Sciatic nerve (tissue), 2 donors: ENCODE data around the gene SCP2. TPM values are rescaled to one million over a fixed set of nuclear protein-coding genes. Genes with fewer than 3 reads are reported as not detected.

Source experiments
- ATAC-seq: fragments of 200-7000 bp; cut with Tn5 transposase; one replicate; pipeline ENCODE4 v1.9.1; 2020; ENCODE audit warnings: mild to moderate bottlenecking, moderate library complexity
- DNase-seq: peaks from one replicate; pipeline ENCODE4 v3.0.0-alpha.2; 2020; ENCODE audit warnings: low spot score
- intact Hi-C: fragments of 100-400 bp; cut with DNase I; formaldehyde crosslinking; loops from one replicate; pipeline ENCODE4 v1.14.2; 2022
- total RNA-seq: library from RNA; stranded (reverse); fragmentation: NEBNext Ultra II Directional; extraction: Animal tissue kit (Norgen Biotek cat#: 25700); gene quantifications from one replicate; pipeline ENCODE4 v1.2.1, GENCODE V29; 2021
- donor health status: DM: no; HTN: no; CAD: no.
- donor health status: DM: no; HTN: no; CAD: no.

The SCP2 gene
- total RNA-seq, 1 donor from 2014 or later, result 109 TPM

DNA sequence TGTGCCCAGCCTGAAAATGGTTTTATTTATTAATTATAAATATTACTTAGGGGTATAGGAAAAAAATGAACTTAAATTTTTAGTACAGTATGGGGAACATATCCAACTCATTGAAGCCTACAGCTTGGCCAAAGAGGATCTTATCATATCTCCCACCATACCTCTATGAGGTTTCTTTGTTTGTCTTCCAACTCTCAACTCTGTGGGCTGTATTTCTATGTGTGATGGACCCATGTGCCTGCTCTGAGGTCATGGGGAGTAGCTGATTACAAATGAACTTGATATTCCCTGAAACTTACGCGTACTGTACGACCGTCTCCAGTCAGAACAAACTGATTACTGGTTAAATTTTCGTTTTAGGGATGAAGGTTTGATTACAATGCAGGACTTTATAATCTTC lies 93.5 kb downstream of the SCP2 start:
- ATAC-seq, result no peak
- intact Hi-C loops, result no loop called here
- DNase-seq, result no peak

DNA sequence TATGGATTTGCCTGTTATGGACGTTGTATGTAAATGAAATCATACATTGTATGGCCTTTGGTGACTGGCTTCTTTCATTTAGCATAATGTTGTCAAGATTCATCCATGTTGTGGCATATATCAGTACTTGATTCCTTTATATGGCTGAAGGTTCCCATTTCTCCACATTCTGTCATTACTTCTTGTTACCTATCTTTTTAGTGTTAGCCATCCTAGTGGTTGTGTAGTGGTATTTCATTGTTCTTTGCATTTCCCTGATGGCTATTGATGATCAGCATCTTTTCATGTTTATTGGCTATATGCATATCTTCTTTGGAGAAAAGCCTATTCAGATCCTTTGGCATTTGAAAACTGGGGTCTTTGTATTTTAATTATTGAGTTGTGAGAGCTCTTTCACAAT lies 95.1 kb downstream of the SCP2 start:
- ATAC-seq (no peak), DNase-seq (no peak)
- intact Hi-C loops, result no loop called here

DNA sequence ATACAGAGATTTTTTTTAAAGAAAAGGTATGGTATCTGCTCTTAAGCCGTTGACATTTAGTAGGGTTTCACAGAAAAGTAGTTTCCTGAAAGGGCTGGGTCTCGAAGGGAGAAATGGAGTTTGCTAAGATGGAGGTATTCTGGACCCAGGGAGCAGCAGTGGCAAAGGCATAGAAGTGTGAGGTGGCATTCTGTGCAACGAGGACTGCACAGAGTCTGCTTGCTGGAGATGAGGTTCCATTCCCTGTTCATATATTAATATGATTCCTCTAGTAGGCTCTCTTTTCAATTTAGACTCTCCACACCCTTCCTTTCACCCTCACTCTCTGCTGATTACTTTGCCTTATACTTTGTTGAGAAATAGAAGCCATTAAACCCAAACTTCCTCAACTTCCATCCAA lies 96.5 kb downstream of the SCP2 start:
- DNase-seq, result no peak
- intact Hi-C loops, result no loop called here
- no peak for ATAC-seq

DNA sequence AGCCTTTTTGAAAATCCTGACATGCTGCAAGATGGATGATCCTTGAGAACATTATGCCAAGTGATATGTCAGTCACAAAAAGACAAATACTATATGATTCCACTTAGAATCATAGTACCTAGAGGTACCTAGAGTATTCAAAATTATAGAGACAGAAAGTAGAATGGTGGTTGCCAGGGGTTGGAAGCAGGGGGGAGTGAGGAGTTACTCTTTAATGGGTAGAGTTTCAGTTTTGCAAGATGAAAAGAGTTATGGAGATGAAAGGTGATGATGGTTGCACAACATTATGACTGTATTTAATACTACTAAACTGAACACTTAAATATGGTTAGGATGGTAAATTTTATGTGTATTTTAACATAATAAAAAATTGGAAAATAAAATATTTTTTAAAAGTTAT lies 97.0 kb downstream of the SCP2 start:
- intact Hi-C loops, result no loop called here
- no peak for DNase-seq
- no peak for ATAC-seq

DNA sequence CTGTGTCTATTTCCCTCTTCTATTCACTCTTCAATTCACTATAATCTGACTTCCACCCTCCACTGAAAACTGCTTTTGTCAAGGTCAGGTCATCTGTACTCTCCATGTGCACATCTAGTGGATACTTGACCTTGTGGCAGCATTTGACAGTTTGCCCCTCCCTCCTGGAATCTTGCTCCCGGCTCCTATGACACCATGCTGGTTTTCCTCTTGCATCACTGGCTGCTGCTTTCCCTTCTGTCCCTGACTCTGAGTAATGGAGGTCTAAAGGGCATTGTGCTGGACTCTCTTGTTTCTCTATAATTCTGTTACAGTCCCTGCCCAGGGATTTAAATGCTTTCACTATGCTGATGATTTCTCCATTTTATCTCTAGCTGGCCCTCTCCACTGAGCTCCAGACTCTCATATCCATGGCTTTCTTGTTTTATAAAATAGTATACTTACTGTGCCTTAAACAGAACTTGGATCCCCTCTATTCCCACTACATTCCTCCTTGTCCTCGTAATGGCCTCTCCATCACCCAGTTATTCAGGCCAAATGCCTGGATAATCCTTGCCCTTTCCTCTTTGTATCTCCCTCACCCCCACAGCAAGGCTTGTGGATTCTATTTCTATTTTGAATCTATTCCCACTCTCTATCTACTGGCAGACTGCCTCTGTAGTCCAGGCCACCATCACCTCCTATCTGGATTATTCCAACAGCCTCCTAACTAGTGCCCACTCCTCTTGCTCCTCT lies 98.1 kb downstream of the SCP2 start:
- intact Hi-C loops, result no loop called here
- ATAC-seq (peak; percentile 97), DNase-seq (peak; percentile 72)

DNA sequence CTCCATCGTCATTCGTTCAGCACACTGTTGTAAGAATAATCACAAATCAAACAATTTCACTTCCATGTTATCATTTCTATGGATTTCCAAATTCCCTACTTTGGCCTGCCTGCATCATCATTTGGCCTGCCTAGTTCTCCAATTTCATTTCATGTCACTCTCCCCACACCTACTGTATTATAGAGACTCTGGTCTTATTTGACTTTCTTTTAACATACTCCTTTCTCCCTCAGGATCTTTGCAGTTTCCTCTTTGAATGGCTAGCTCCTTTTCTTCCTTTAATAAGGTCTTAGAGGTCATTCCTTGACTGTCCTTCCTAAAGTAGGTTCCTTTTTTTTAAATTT lies 98.7 kb downstream of the SCP2 start:
- intact Hi-C loops, result no loop called here
- ATAC-seq (peak; percentile 16), DNase-seq (no peak)

DNA sequence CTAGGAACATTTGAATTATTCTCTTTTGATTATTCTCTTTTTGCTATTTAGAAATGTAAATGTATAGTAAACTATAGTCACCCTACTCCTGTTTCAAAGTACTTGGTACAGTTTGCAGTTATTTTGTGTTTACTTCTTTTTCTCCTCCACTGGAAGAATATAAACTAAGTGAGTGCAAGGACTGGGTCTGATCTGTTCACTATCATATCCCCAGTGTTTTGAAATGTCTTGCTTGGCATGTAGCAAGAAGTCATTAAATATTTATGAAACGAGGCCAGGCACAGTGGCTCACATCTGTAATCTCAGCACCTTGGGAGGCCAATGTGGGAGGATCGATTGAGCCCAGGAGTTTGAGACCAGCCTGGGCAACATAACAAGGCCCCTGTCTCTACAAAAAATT lies 99.2 kb downstream of the SCP2 start:
- DNase-seq (no peak), ATAC-seq (peak; percentile 27)
- intact Hi-C loops, result no loop called here

DNA sequence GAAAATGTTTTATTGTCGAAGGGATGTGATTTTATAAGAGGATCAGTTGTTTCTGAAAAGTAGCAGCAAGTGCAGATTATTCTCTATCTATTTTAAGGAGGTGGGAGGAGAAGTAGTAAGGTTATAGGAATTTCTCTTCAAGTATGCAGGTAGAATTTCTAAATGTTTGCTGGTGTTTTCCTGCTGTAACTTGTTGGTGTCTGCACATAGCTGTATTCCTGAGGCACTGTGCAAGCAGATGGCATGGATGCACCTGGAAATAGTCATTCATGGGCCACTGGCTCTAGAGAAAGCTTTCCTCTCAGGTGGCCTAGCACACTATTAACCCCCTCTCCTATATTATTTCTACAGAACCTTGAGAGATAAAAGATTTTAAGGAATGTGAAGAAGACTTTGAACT lies 104.7 kb downstream of the SCP2 start:
- intact Hi-C loops, result no loop called here
- no peak for ATAC-seq
- DNase-seq, result no peak

DNA sequence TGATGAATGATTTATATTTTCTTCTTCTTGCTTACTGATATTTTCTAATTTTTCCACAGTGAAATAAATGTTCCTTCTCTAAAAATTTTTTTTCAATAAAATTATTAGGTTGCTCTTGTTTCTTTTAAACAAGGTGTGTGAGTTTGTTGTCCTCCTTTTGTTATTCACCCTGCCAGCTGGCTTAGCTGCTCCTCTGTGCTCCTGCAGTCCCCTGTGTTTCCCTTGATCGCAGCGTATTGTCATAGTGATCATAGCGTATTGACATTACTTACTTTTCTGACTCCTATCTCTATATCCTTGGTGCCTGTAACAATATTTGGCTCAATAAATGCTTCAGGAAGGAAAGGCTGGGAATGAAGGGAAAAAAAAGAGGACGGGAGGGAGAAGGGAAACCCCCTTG lies 110.1 kb downstream of the SCP2 start:
- intact Hi-C loops, result no loop called here
- ATAC-seq (peak; percentile 50), DNase-seq (no peak)

DNA sequence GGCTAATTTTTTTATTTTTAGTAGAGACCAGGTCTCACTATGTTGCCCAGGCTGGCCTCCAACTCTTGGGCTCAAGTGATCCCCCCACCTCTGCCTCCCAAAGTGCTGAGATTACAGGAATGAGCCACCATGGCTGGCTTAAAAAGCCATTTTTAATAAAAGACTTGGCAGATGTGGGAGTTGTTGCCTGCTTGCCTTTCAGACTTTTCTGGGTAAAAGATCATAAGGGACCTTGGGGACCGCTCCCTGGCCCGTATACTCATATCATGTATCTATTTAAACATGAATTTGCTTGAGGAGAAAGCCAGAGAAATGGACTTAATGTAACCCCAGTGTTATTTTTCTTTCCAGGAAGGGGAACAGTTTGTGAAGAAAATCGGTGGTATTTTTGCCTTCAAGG lies 111.5 kb downstream of the SCP2 start:
- intact Hi-C loops, result no loop called here
- peak; percentile 63 for DNase-seq
- peak; percentile 89 for ATAC-seq

DNA sequence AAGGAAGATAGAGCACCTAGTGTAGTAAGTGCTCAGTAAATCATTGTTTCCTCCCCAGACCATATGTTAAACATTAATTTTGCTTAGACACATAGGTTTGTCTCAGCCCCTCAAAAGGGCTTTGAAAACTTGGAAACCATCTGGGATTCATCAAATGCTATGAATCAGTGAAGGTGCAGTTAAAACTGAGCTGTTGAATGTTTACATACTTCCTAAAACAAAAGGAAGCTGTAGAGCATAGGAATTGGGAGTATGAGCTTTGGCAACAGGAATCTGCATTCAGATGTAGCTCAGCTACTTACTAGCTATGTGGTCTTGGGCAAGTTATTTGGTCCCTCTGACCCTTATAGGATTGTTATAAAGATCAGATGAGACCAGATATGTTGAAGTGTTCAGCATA lies 116.2 kb downstream of the SCP2 start:
- DNase-seq (no peak), ATAC-seq (no peak)
- intact Hi-C loops, result no loop called here

DNA sequence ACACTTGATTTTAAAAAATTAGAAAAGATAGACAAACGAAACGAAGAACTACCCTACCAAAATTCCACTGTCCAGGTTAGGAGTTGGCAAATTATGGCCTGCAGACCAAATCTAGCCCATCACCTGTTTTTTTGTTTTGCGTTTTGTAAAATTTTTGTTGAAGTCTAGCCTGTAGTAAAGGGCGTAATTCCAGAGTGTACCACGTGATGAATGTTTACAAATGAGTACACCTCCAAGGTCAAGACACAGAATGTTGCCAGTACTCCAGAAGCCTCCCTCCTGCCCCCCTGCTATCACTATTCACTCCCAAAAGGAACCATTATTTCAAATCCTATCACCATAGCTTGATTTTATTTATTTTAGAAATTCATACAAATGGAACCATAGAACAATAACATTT lies 117.8 kb downstream of the SCP2 start:
- no peak for ATAC-seq
- intact Hi-C loops, result no loop called here

DNA sequence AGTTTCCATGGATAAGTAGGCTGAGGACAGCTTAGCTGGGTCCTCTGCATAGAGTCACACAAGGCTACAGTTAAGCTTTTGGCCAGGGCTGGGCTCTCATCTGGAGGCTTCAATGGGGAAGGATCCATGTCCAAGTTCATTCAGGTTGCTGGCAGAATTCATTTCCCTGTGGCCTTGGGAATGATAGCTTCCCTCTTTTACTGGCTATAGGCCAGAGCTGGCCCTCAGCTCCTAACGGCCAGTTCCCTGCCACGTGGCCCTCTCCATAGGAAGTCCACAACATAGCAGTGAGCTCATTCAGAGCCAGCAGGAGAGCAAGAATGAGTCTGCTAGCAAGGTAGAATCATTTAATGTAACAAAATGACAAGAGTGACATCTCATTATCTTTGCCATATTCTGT lies 119.9 kb downstream of the SCP2 start:
- intact Hi-C loops, result no loop called here
- ATAC-seq (peak; percentile 28), DNase-seq (no peak)

More for the DNA sequence above, 117.8 kb downstream of the SCP2 start:
- no peak for DNase-seq

DNA sequence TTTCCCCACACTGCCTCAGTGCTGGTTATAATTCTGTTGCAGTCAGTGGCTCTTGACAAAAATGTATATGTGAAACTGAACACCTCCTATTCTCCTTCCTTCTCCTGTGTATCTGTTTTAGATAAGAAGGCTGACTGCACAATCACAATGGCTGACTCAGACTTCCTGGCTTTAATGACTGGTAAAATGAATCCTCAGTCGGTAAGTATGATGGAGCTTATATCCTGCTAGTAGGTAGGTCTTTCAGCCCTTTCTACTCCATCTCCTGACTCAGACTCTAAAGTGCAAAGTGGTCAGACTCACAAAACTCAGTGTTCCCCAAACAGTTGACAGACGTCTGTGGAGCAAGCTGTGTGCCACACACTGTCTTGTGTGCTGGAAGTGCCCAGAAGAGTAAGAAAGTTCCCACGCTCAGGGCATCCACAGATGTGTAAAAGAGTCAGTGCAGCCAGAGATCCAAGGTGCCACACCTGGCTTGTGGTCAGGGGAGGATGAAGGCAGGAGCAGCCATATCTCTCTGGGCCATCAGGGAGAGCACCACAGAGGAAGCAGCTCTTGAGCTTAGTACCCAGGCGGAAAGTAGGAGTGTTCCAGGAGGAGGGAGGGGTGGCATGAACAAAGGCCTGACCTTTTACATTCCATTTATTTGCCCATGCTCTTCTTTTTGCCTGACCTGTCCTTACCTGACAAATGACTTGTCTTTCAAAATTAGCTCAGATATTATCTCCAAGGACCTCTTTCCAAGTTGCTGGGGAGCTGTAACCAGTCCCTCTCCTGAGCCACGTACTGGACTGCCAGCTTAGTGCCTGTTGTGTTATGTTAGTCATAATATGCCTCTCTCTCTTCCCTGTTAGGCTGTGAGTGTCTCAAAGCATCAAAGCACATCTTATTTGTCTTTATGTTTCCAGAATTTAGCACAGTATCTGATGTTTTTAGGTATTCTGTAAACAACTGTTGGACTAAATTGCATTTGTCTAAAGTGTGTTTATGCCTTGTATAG lies 121.0 kb downstream of the SCP2 start:
- no peak for ATAC-seq

DNA sequence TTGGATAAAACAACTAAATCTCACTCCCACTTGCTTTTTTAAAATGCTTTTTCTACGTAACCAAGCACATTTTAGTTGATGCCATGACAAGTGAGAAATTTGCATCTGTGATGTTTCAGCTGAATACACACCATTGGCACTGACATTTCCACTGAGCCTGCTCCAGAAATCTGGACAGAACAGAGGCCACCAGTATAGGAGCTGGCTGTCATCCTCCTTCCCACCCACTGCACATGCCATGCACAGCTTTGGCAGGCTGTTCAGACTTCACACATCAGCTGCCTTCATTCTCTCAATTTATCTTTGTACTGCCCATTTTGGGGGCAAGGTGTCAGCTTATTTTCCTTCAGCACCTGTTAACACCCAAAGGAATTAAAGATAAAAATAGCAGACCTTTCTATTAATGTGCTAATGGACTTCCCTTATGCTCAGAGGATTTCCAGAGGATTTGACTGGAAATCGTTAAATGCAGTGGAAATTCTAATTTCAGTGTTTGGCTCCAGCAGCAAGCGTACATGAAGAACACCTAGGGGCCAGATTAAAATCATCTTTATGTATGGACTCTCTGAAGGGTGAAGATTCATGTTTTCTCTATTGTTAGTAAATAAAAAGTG lies 122.0 kb downstream of the SCP2 start:
- DNase-seq (no peak), ATAC-seq (peak; percentile 51)
- intact Hi-C loops, result no loop called here

More for the DNA sequence above, 121.0 kb downstream of the SCP2 start:
- DNase-seq, result no peak
- intact Hi-C loops, result no loop called here

DNA sequence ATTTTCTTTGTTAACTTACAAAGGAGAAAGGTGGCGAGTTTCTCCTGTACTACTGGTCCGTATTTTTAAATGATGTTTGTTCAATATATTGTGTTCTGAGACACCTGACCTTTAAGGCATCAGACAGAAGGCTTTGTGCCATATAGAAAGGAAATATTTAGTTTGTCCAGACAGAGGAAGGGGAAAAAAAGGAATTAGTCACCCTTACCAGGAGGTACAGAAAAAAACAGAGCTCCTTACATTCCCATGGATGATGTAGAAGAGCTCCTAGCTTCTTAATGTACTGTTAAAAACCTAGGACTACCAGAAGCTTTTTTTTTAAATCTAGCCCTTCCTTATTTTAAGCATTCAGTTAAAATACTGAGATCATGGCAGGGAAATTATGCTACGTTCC lies 122.5 kb downstream of the SCP2 start:
- intact Hi-C loops, result no loop called here
- ATAC-seq, result no peak
- no peak for DNase-seq

DNA sequence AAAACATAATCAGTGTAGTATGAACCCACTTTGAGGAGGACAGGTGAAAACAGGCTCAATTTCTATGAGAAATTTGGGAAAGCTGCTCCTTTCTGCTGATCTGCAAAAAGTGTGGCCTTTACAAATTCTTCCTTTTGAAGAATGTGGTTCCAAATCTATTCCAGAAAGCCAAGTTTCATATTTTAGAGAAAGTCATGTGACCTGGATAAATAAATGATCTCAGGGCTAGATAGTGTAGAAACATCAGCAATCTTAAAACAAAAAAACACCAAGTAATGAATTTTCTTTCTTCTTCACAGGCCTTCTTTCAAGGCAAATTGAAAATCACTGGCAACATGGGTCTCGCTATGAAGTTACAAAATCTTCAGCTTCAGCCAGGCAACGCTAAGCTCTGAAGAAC lies 123.2 kb downstream of the SCP2 start:
- ATAC-seq, result peak; percentile 69
- DNase-seq, result no peak
- intact Hi-C loops, result no loop called here

DNA sequence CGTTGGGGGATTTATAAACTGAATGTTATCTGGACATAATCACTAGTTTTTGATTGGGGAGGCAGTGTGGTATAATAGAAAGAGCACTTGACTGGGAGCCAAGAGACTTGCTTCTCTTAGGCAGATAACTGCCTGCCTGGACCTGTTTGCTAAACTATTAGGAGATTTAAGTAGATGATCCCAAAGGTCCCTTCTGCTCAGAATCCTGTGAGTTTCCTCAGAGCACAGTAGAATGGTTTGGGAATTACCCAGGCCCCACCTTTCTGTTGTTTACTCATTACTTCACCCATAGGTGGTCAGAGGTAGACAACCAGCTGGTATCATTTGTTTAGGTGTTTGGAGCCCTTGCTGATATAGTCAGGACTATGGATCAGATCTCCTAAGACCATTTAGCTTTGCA lies 124.6 kb downstream of the SCP2 start:
- DNase-seq (no peak), ATAC-seq (no peak)
- intact Hi-C loops, result no loop called here

DNA sequence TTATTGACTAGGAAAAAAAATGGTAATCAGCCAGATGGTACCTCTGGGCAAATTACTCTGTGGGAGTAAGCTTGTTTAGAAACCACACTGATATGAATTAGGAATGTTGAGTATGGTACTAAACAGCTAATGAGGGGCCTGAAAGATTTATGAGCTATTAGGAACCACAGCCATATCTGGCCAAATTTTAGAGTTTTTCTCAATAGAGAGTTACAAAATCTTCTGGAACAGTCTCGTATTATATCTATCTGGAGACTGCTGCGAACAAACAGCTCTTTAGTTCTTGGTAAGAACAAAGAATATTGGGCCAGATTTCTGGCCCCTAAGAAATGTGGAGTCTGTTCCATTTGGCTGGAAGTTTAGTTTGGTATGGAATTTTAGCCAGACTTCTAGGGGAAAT lies 130.1 kb downstream of the SCP2 start:
- ATAC-seq (peak; percentile 45), DNase-seq (no peak)
- intact Hi-C loops, result no loop called here

DNA sequence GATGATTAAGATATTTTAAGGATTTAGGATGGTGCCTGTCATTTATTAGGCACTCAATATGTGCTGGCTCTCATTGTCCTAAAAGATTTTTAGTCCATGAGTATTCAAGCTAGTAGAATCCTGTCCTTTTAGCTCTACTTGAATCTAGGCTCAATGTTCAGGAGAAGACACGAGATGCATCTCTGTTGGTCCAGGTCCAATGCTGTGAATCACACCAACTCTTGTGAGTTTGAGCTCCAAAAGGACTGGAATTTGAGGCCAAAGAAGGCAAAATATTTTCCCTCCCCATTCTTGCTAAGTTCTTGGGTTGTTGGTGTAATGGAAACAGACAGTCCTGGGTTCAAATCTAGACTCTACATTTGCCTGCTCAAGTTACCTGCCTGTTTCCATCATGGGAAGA lies 133.5 kb downstream of the SCP2 start:
- intact Hi-C loops, result no loop called here
- ATAC-seq (peak; percentile 4), DNase-seq (no peak)
